ENCODE results near the gene SLC39A10.

DNA sequence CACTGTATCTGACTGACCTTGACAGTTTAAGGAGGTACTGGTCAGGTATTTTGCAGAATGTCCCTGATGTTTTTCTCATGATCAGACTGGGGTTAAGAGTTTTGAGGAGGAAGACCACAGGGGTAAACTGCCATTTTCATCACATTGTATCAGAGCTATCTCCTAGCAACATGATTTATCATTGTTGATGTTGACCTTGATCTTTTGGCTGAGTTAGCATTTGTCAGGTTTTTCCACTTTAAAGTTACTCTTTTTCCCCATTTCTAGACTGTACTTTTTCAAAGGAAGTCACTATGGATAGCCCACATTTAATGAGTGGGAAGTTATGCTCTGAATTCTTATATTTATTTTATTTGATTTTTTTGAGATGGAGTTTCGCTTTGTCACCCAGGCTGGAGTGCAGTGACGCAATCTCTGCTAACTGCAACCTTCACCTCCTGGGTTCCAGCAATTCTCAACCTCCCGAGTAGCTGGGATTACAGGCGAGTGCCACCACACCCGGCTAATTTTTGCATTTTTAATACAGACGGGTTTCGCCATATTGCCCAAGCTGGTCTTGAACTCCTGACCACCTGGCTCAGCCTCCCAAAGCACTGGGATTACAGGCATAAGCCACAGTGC, 17.7 kb upstream of the SLC39A10 start:
- TF ChIP-seq, protein P1, sequence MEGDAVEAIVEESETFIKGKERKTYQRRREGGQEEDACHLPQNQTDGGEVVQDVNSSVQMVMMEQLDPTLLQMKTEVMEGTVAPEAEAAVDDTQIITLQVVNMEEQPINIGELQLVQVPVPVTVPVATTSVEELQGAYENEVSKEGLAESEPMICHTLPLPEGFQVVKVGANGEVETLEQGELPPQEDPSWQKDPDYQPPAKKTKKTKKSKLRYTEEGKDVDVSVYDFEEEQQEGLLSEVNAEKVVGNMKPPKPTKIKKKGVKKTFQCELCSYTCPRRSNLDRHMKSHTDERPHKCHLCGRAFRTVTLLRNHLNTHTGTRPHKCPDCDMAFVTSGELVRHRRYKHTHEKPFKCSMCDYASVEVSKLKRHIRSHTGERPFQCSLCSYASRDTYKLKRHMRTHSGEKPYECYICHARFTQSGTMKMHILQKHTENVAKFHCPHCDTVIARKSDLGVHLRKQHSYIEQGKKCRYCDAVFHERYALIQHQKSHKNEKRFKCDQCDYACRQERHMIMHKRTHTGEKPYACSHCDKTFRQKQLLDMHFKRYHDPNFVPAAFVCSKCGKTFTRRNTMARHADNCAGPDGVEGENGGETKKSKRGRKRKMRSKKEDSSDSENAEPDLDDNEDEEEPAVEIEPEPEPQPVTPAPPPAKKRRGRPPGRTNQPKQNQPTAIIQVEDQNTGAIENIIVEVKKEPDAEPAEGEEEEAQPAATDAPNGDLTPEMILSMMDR (IDR thresholded peaks at IDR 0.05): no peak
- TF ChIP-seq, protein P2, sequence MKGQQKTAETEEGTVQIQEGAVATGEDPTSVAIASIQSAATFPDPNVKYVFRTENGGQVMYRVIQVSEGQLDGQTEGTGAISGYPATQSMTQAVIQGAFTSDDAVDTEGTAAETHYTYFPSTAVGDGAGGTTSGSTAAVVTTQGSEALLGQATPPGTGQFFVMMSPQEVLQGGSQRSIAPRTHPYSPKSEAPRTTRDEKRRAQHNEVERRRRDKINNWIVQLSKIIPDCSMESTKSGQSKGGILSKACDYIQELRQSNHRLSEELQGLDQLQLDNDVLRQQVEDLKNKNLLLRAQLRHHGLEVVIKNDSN (CRISPR knock-in tag; IDR thresholded peaks at IDR 0.05): no peak
- TF ChIP-seq, protein P3, sequence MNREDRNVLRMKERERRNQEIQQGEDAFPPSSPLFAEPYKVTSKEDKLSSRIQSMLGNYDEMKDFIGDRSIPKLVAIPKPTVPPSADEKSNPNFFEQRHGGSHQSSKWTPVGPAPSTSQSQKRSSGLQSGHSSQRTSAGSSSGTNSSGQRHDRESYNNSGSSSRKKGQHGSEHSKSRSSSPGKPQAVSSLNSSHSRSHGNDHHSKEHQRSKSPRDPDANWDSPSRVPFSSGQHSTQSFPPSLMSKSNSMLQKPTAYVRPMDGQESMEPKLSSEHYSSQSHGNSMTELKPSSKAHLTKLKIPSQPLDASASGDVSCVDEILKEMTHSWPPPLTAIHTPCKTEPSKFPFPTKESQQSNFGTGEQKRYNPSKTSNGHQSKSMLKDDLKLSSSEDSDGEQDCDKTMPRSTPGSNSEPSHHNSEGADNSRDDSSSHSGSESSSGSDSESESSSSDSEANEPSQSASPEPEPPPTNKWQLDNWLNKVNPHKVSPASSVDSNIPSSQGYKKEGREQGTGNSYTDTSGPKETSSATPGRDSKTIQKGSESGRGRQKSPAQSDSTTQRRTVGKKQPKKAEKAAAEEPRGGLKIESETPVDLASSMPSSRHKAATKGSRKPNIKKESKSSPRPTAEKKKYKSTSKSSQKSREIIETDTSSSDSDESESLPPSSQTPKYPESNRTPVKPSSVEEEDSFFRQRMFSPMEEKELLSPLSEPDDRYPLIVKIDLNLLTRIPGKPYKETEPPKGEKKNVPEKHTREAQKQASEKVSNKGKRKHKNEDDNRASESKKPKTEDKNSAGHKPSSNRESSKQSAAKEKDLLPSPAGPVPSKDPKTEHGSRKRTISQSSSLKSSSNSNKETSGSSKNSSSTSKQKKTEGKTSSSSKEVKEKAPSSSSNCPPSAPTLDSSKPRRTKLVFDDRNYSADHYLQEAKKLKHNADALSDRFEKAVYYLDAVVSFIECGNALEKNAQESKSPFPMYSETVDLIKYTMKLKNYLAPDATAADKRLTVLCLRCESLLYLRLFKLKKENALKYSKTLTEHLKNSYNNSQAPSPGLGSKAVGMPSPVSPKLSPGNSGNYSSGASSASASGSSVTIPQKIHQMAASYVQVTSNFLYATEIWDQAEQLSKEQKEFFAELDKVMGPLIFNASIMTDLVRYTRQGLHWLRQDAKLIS (CRISPR knock-in tag; IDR thresholded peaks at IDR 0.05; ENCODE audit: borderline replicate concordance): no peak
